Iris pigment epithelial cell (primary cell): ENCODE data around the gene TOM1L2.

Experiments used
- DNase-seq: peaks from one replicate; pipeline ENCODE4 v3.0.0-alpha.2; 2011; ENCODE audit warnings: low read depth

TOM1L2 gene

DNA sequence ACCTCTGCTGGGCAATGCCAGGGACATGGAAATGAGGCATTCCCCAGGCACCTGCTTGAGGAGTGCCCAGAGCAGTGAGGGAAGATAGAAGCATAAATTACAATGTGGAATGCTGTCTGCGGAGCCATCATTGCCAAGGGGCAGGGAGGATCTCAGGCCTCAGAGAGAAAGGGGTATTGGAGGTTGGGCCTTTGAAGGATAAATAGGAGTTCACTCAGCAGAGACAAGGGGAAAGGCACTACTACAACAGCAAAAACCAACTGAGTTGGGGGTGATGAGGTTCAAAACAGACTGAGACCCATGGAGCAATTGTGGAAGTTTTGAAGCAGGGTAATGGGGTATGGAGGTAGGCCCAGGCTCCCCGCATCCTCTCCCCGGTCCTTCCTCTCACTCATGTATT is 168.2 kb downstream of the TOM1L2 start:
- no peak for DNase-seq

GRCh38 chr17:17801800-17802481 is 170.3 kb downstream of the TOM1L2 start:
- DNase-seq: no peak

- DNase-seq: no peak
These were observed 171.6 kb downstream of the TOM1L2 start for GRCh38 chr17:17800504-17801021.

DNA sequence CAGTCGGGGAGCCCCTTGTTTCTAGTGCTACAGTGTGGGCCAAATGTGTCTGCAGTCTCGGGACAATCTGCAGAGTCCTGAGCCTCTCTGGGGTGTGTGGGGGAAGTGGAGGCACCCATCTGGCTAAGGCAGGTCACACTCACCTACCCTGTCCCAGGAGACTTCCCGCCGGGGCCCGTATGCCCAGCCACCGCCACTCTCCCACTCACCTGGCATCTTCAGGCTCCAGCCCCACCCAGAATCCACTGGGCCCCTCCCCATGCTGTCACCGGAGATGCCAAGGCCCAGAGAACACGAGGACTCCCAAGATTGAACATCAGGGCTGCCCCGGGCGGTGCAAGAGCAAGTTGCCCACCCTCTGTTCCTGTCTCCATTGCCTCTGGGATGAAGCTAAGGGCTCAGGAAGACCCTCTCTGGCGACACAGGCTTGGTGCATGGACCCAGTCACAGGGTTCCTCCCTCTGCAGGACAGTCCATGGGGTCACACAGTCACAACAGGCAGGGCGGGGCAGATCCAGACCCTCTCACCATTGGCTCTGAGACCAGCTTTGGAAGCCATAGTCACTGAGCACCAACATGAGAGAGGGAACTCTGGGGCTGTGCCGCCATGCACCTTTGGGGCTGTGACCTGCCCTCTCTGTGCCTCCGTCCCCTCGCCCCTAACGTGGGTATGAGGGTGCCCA is 173.5 kb downstream of the TOM1L2 start:
- no peak for DNase-seq

GRCh38 chr17:17798010-17798556 is 174.1 kb downstream of the TOM1L2 start:
- DNase-seq: no peak

- DNase-seq: no peak
These were observed 174.9 kb downstream of the TOM1L2 start for GRCh38 chr17:17797119-17797809.

DNA sequence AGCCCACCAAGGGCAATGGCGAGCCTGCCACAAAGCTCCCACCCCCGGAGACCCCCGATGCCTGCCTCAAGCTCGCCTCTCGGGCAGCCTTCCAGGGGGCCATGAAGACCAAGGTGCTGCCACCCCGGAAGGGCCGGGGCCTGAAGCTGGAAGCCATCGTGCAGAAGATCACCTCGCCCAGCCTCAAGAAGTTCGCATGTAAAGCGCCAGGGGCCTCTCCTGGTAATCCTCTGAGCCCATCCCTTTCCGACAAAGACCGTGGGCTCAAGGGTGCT is 175.5 kb downstream of the TOM1L2 start:
- DNase-seq: no peak

- DNase-seq: no peak
These were observed 176.0 kb downstream of the TOM1L2 start for GRCh38 chr17:17795946-17796786.

DNA sequence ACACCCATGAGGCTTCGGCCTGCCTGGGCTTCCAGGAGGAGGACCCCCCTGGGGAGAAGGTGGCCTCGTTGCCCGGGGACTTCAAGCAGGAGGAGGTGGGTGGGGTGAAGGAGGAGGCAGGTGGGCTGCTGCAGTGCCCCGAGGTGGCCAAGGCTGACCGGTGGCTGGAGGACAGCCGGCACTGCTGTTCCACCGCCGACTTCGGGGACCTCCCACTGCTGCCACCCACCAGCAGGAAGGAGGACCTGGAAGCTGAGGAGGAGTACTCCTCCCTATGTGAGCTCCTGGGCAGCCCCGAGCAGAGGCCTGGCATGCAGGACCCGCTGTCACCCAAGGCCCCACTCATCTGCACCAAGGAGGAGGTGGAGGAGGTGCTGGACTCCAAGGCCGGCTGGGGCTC is 176.9 kb downstream of the TOM1L2 start:
- no peak for DNase-seq

- DNase-seq: no peak
These were observed 177.8 kb downstream of the TOM1L2 start for GRCh38 chr17:17794382-17794781.
